CD4-positive, alpha-beta T cell (primary cell): ENCODE data around the gene NLRP5. TPM values are rescaled to one million over a fixed set of nuclear protein-coding genes. Genes with fewer than 3 reads are reported as not detected.
"Not testable (repeated sequence)": the region's sequence is repeated elsewhere in the genome, so short reads cannot be mapped to it uniquely, and the experiment has no call there.

Experiments
- ATAC-seq: fragments of 200-7000 bp; cut with Tn5 transposase; one replicate; pipeline ENCODE4 v1.10.0; 2022; ENCODE audit warnings: mild to moderate bottlenecking; ENCODE audit not compliant: poor library complexity
- CTCF ChIA-PET: fragments of 350-600 bp; sonication (Branson Sonifier 250); formaldehyde crosslinking; loops from one replicate; lab custom pipeline; 2021; ENCODE audit warnings: antibody characterized with exemption, inconsistent platforms; lab: Charles Lee
- POLR2A ChIA-PET: fragments of 350-600 bp; sonication (Branson Sonifier 250); formaldehyde crosslinking; loops from one replicate; lab custom pipeline; 2021; ENCODE audit warnings: antibody characterized with exemption, inconsistent platforms; lab: Charles Lee
- DNase-seq, 14 experiments: peaks; one replicate each; pipeline ENCODE4 v3.0.0-alpha.2; 2013 to 2020; ENCODE audit warnings: mixed read lengths in 2 of 14
- H3K27ac ChIP-seq, 2 donors: one replicate each; pipeline versions ENCODE4 v1.5.1 to v1.7.0; 2013; ENCODE audit warnings: low read length in 2 of 2, low read depth in 1 of 2, mild to moderate bottlenecking in 1 of 2
- H3K27me3 ChIP-seq, 2 experiments: 1 replicate in 1 of 2; 2 replicates in 1 of 2; pipeline versions ENCODE4 v1.6.1 to v1.7.0; 2013; ENCODE audit warnings: low read length in 2 of 2, control low read depth in 1 of 2, mild to moderate bottlenecking in 1 of 2, moderate library complexity in 1 of 2; ENCODE audit not compliant: insufficient read depth in 2 of 2, control insufficient read depth in 1 of 2
- H3K36me3 ChIP-seq: one replicate; pipeline ENCODE4 v1.6.1; 2013; ENCODE audit warnings: low read length, control low read depth; ENCODE audit not compliant: insufficient read depth
- H3K4me1 ChIP-seq: one replicate; pipeline ENCODE4 v1.6.1; 2013; ENCODE audit warnings: low read length, control low read depth; ENCODE audit not compliant: insufficient read depth
- H3K4me3 ChIP-seq: one replicate; pipeline ENCODE4 v1.5.1; 2013; ENCODE audit warnings: mild to moderate bottlenecking, low read length, moderate library complexity
- H3K9me3 ChIP-seq, 2 experiments: 1 replicate in 1 of 2; 2 replicates in 1 of 2; pipeline versions ENCODE4 v1.6.1 to v1.7.0; 2013; ENCODE audit warnings: low read length in 2 of 2, mild to moderate bottlenecking in 2 of 2, control low read depth in 1 of 2, moderate library complexity in 1 of 2; ENCODE audit not compliant: control insufficient read depth in 1 of 2, insufficient read depth in 1 of 2
- H3K27ac Mint-ChIP-seq: one replicate; pipeline ENCODE4 v1.8.0; 2020; ENCODE audit warnings: mixed read lengths
- H3K27me3 Mint-ChIP-seq: one replicate; pipeline ENCODE4 v1.8.0; 2021; ENCODE audit warnings: mixed read lengths
- H3K36me3 Mint-ChIP-seq: one replicate; pipeline ENCODE4 v1.8.0; 2021; ENCODE audit warnings: low read depth, mixed read lengths
- H3K4me1 Mint-ChIP-seq: one replicate; pipeline ENCODE4 v1.8.0; 2021; ENCODE audit warnings: low read depth, mixed read lengths
- H3K4me3 Mint-ChIP-seq: one replicate; pipeline ENCODE4 v1.8.0; 2020; ENCODE audit warnings: mild to moderate bottlenecking, mixed read lengths
- H3K9me3 Mint-ChIP-seq: one replicate; pipeline ENCODE4 v1.8.0; 2020; ENCODE audit warnings: mixed read lengths
- intact Hi-C, 2 experiments: fragments of 100-400 bp; cut with DNase I in 1 of 2; cut with micrococcal nuclease in 1 of 2; formaldehyde crosslinking; loops; one replicate each; pipeline versions ENCODE4 v1.15.1 to v1.9.0; 2023 to 2025; cut with DNase I, micrococcal nuclease
- total RNA-seq, 174 experiments: library from RNA in 2 of 174; stranded (reverse) in 2 of 174; gene quantifications; one replicate each; pipeline ENCODE4 v1.2.3 and lab custom pipeline; 2021 to 2026
- TF ChIP-seq, protein P1 (sequence below): fragments of 200-600 bp; IDR thresholded peaks from one replicate; pipeline ENCODE4 v1.8.0; 2022; ENCODE audit warnings: antibody characterized with exemption, mild to moderate bottlenecking

The NLRP5 gene
- total RNA-seq, 2 experiments from 2014 or later = not detected

DNA sequence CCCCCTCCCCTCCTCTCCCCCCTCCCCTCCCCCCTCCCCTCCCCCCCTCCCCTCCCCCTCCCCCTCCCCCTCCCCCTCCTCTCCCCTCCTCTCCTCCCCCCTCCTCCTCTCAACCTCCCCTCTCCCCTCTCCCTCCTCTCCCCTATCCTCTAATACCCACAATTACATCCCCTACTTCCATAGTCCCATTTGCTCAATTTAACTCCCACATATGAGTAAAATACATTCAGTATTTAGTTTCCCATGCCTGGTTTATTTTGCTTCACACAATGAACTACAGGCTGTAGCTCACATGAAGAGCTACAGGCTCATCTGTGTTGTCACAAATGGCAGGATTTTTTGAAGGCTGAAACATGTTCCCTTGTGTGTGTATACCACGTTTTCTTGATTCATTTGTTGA is 6.9 kb downstream of the NLRP5 start:
- CTCF ChIA-PET = no interaction called here
- no peak overlapping the region for H3K27ac Mint-ChIP-seq

DNA sequence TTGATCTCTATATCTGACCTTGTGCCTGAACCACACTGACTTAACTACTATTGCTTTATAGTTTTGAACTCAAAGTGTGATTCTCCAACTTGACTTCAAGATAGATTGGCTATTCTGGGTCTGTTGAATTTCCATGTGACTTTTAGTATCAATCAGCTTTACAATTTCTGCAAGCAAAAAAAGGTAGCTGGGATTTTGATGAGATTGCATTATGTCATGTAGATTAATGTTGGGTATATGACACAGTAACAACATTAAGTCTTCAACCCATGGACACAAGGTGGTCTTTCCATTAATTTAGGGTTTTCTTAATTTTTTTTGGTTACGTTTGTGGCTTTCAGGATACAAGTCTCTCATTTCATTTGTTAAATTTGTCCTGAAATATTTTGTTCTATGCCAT is 28.2 kb downstream of the NLRP5 start:
- ATAC-seq (no peak), DNase-seq (no peak)
- H3K9me3 Mint-ChIP-seq = peaks cover 16% of the 10 kb centered on the region
- no peaks in the 10 kb centered on the region for H3K4me1 ChIP-seq
- TF ChIP-seq, protein P1, sequence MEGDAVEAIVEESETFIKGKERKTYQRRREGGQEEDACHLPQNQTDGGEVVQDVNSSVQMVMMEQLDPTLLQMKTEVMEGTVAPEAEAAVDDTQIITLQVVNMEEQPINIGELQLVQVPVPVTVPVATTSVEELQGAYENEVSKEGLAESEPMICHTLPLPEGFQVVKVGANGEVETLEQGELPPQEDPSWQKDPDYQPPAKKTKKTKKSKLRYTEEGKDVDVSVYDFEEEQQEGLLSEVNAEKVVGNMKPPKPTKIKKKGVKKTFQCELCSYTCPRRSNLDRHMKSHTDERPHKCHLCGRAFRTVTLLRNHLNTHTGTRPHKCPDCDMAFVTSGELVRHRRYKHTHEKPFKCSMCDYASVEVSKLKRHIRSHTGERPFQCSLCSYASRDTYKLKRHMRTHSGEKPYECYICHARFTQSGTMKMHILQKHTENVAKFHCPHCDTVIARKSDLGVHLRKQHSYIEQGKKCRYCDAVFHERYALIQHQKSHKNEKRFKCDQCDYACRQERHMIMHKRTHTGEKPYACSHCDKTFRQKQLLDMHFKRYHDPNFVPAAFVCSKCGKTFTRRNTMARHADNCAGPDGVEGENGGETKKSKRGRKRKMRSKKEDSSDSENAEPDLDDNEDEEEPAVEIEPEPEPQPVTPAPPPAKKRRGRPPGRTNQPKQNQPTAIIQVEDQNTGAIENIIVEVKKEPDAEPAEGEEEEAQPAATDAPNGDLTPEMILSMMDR = no peak
- H3K27me3 ChIP-seq = no peaks in the 10 kb centered on the region
- H3K4me1 Mint-ChIP-seq = no peaks in the 10 kb centered on the region
- ChIA-PET CTCF (no interaction called here), POLR2A (no interaction called here)
- intact Hi-C loops = no loop called here
- H3K4me3 Mint-ChIP-seq = no peak overlapping the region
- no peak overlapping the region for H3K4me3 ChIP-seq
- peaks cover 0 to 33% of the 10 kb centered on the region in 2 experiments for H3K9me3 ChIP-seq
- H3K36me3 ChIP-seq = no peaks in the 10 kb centered on the region
- no peak overlapping the region for H3K27ac Mint-ChIP-seq
- H3K27ac ChIP-seq = no peak overlapping the region
- H3K27me3 Mint-ChIP-seq = no peaks in the 10 kb centered on the region
- peaks cover 4% of the 10 kb centered on the region for H3K36me3 Mint-ChIP-seq

More for the DNA sequence above, 6.9 kb downstream of the NLRP5 start:
- Mint-ChIP-seq H3K9me3 (peaks cover 10% of the 10 kb centered on the region), H3K4me3 (no peak overlapping the region), H3K27me3 (no peaks in the 10 kb centered on the region), H3K36me3 (no peaks in the 10 kb centered on the region), H3K4me1 (no peaks in the 10 kb centered on the region)
- TF ChIP-seq, protein P1 = no peak
- no peak for ATAC-seq
- Histone ChIP-seq H3K9me3 (peaks cover 0 to 15% of the 10 kb centered on the region in 2 experiments), H3K27me3 (no peaks in the 10 kb centered on the region), H3K27ac (no peak overlapping the region), H3K4me3 (no peak overlapping the region), H3K4me1 (no peaks in the 10 kb centered on the region), H3K36me3 (no peaks in the 10 kb centered on the region)
- POLR2A ChIA-PET = no interaction called here
- DNase-seq = no peak
- intact Hi-C loops = no loop called here

DNA sequence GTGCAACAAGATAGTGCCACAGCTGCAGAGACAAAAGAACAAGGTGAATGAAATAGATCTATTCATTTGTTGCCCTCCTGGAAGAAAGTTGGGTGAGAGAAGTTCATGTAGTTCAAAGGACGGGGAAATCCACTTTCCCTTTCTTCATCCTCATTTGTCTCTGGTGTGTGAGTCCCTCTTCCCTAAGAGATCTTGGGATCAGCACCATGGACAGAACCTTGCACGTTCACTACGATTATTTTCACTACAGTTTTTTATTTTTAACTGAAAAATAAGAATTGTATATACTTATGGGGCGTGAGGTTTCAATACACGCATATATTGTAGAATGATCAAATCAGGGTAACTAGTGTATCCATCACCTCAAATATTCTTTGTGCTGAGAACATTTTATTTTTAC is 29.2 kb downstream of the NLRP5 start:
- H3K27ac ChIP-seq = no peak overlapping the region
- ChIA-PET POLR2A (no interaction called here), CTCF (no interaction called here)
- DNase-seq (no peak), ATAC-seq (no peak)
- no peak overlapping the region for H3K27ac Mint-ChIP-seq
- H3K36me3 ChIP-seq = no peaks in the 10 kb centered on the region
- TF ChIP-seq, protein P1 = no peak
- H3K9me3 ChIP-seq = peaks cover 0 to 25% of the 10 kb centered on the region in 2 experiments
- H3K36me3 Mint-ChIP-seq = peaks cover 4% of the 10 kb centered on the region
- H3K27me3 Mint-ChIP-seq = no peaks in the 10 kb centered on the region
- peaks cover 16% of the 10 kb centered on the region for H3K9me3 Mint-ChIP-seq
- H3K4me1 ChIP-seq = no peaks in the 10 kb centered on the region
- intact Hi-C loops = no loop called here
- no peak overlapping the region for H3K4me3 Mint-ChIP-seq
- H3K4me3 ChIP-seq = no peak overlapping the region
- H3K27me3 ChIP-seq = no peaks in the 10 kb centered on the region
- H3K4me1 Mint-ChIP-seq = no peaks in the 10 kb centered on the region

DNA sequence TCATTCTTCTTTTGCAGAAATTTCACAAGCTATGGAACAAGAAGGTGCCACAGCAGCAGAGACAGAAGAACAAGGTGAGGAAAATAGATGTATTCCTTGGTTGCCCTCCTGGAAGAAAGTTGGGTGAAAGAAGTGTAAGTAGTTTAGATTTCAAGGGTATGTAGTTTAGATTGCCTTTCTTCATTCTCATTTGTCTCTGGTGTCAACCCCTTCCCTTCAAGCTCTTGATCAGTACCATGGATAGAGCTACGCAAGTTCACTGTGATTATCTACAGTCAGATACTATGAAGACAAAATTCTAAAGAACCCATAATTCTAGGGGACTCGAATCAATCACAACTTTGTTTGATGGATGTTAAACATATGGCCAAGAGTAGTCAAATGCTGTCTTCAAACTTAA is 32.8 kb downstream of the NLRP5 start:
- H3K27me3 Mint-ChIP-seq, H3K27ac ChIP-seq, intact Hi-C loops, H3K36me3 Mint-ChIP-seq, H3K4me3 ChIP-seq, DNase-seq, H3K36me3 ChIP-seq, ATAC-seq, H3K4me1 Mint-ChIP-seq, CTCF ChIA-PET, H3K27ac Mint-ChIP-seq, H3K4me1 ChIP-seq, H3K4me3 Mint-ChIP-seq, H3K27me3 ChIP-seq, POLR2A ChIA-PET: not testable (repeated sequence)
- peaks cover 0 to 20% of the 10 kb centered on the region in 2 experiments for H3K9me3 ChIP-seq
- H3K9me3 Mint-ChIP-seq = peaks cover 13% of the 10 kb centered on the region

DNA sequence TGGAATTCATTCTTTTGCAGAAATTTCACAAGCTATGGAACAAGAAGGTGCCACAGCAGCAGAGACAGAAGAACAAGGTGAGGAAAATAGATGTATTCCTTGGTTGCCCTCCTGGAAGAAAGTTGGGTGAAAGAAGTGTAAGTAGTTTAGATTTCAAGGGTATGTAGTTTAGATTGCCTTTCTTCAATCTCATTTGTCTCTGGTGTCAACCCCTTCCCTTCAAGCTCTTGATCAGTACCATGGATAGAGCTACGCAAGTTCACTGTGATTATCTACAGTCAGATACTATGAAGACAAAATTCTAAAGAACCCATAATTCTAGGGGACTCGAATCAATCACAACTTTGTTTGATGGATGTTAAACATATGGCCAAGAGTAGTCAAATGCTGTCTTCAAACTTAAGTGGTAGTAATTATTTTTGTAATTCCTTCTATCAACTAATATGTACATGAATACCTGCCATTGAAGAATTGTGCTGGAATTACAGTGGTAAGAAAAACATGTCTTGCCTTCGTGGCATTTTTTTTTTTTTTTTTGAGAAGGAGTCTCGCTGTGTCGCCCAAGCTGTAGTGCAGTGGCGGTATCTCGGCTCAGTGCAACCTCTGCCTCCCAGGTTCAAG is 33.9 kb downstream of the NLRP5 start:
- H3K36me3 ChIP-seq = not testable (repeated sequence)

More for the DNA sequence above, 33.9 kb downstream of the NLRP5 start:
- H3K27ac Mint-ChIP-seq, H3K36me3 Mint-ChIP-seq, CTCF ChIA-PET, H3K27ac ChIP-seq, intact Hi-C loops, DNase-seq, ATAC-seq, H3K27me3 ChIP-seq, H3K4me1 ChIP-seq, H3K27me3 Mint-ChIP-seq, H3K4me3 ChIP-seq, POLR2A ChIA-PET, H3K4me3 Mint-ChIP-seq, H3K4me1 Mint-ChIP-seq: not testable (repeated sequence)
- peaks cover 0 to 20% of the 10 kb centered on the region in 2 experiments for H3K9me3 ChIP-seq
- peaks cover 10% of the 10 kb centered on the region for H3K9me3 Mint-ChIP-seq
